ACC112 (cell line): Measurements from ENCODE around the gene ZNF184.
"Not testable (repeated sequence)": the region's sequence is repeated elsewhere in the genome, so short reads cannot be mapped to it uniquely, and the experiment has no call there.

ENCODE experiments used
- H2AFZ ChIP-seq: fragments of 200-600 bp; sonication (generic); one replicate; pipeline ENCODE4 v1.6.0; 2017; ENCODE audit warnings: antibody characterized with exemption, low read length; ENCODE audit not compliant: unreplicated experiment
- H3K27ac ChIP-seq: fragments of 200-600 bp; sonication (generic); 2 replicates; pipeline ENCODE4 v1.5.1; 2014; ENCODE audit warnings: low read depth, mild to moderate bottlenecking, antibody characterized with exemption, low read length, moderate library complexity
- H3K27me3 ChIP-seq: fragments of 200-600 bp; sonication (generic); 2 replicates; pipeline ENCODE4 v1.6.1; 2014; ENCODE audit warnings: mild to moderate bottlenecking, antibody characterized with exemption, low read length, moderate library complexity, mixed read lengths; ENCODE audit not compliant: insufficient read depth
- H3K36me3 ChIP-seq: fragments of 200-600 bp; sonication (generic); 2 replicates; pipeline ENCODE4 v1.6.1; 2016; ENCODE audit warnings: mild to moderate bottlenecking, antibody characterized with exemption, low read length, moderate library complexity, mixed read lengths; ENCODE audit not compliant: insufficient read depth
- H3K4me1 ChIP-seq: fragments of 200-600 bp; sonication (generic); one replicate; pipeline ENCODE4 v1.6.1; 2016; ENCODE audit warnings: low read length, mixed read lengths; ENCODE audit not compliant: insufficient read depth, unreplicated experiment, control insufficient read depth
- H3K4me3 ChIP-seq: fragments of 200-600 bp; sonication (generic); 2 replicates; pipeline ENCODE4 v1.5.1; 2014; ENCODE audit warnings: mild to moderate bottlenecking, low read depth, low read length
- H3K79me2 ChIP-seq: fragments of 200-600 bp; sonication (generic); one replicate; pipeline ENCODE4 v1.6.0; 2016; ENCODE audit warnings: low read length; ENCODE audit not compliant: control insufficient read depth, unreplicated experiment, insufficient read depth

The ZNF184 gene

GRCh38 chr6:27452496-27452897 is 20.4 kb downstream of the ZNF184 start:
- no peaks in the 10 kb centered on the region for H3K4me1 ChIP-seq
- H3K79me2 ChIP-seq, result no peaks in the 10 kb centered on the region
- no peak overlapping the region for H2AFZ ChIP-seq
- no peaks in the 10 kb centered on the region for H3K27me3 ChIP-seq
- H3K4me3 ChIP-seq, result no peak overlapping the region
- peaks cover 88% of the 10 kb centered on the region for H3K36me3 ChIP-seq
- no peak overlapping the region for H3K27ac ChIP-seq

- Histone ChIP-seq H3K79me2 (no peaks in the 10 kb centered on the region), H2AFZ (no peak overlapping the region), H3K27me3 (no peaks in the 10 kb centered on the region), H3K4me1 (no peaks in the 10 kb centered on the region), H3K27ac (no peak overlapping the region), H3K4me3 (no peak overlapping the region), H3K36me3 (peaks cover 82% of the 10 kb centered on the region)
Measured at GRCh38 chr6:27451660-27452390, 21.1 kb downstream of the ZNF184 start.

GRCh38 chr6:27448456-27448855 is 24.4 kb downstream of the ZNF184 start:
- Histone ChIP-seq H3K4me1 (no peaks in the 10 kb centered on the region), H2AFZ (no peak overlapping the region), H3K27me3 (no peaks in the 10 kb centered on the region), H3K4me3 (no peak overlapping the region), H3K27ac (no peak overlapping the region), H3K79me2 (no peaks in the 10 kb centered on the region), H3K36me3 (peaks cover 48% of the 10 kb centered on the region)

- no peak overlapping the region for H2AFZ ChIP-seq
- no peak overlapping the region for H3K27ac ChIP-seq
- no peaks in the 10 kb centered on the region for H3K27me3 ChIP-seq
- H3K79me2 ChIP-seq, result no peaks in the 10 kb centered on the region
- H3K36me3 ChIP-seq, result no peaks in the 10 kb centered on the region
- no peaks in the 10 kb centered on the region for H3K4me1 ChIP-seq
- no peak overlapping the region for H3K4me3 ChIP-seq
Measured at GRCh38 chr6:27442932-27443331, 30.0 kb downstream of the ZNF184 start.

- Histone ChIP-seq H3K4me1 (no peaks in the 10 kb centered on the region), H3K79me2 (no peaks in the 10 kb centered on the region), H3K4me3 (no peak overlapping the region), H3K36me3 (no peaks in the 10 kb centered on the region), H3K27me3 (peaks cover 3% of the 10 kb centered on the region; the same call in 1 of the 2 replicates), H3K27ac (no peak overlapping the region), H2AFZ (no peak overlapping the region)
Measured at GRCh38 chr6:27441001-27441400, 31.9 kb downstream of the ZNF184 start.

GRCh38 chr6:27439371-27439770 is 33.5 kb downstream of the ZNF184 start:
- Histone ChIP-seq H3K4me1 (no peaks in the 10 kb centered on the region), H3K27me3 (peaks cover 10% of the 10 kb centered on the region; the same call in 1 of the 2 replicates), H3K79me2 (no peaks in the 10 kb centered on the region)

GRCh38 chr6:27433714-27434113 is 39.2 kb downstream of the ZNF184 start:
- no peaks in the 10 kb centered on the region for H3K4me1 ChIP-seq
- no peak overlapping the region for H2AFZ ChIP-seq
- peaks cover 54% of the 10 kb centered on the region for H3K27me3 ChIP-seq
- no peaks in the 10 kb centered on the region for H3K36me3 ChIP-seq
- no peaks in the 10 kb centered on the region for H3K79me2 ChIP-seq
- no peak overlapping the region for H3K27ac ChIP-seq
- H3K4me3 ChIP-seq, result no peak overlapping the region

More at GRCh38 chr6:27439371-27439770, 33.5 kb downstream of the ZNF184 start:
- H3K36me3 ChIP-seq, result no peaks in the 10 kb centered on the region
- H3K4me3 ChIP-seq, result no peak overlapping the region
- no peak overlapping the region for H3K27ac ChIP-seq
- H2AFZ ChIP-seq, result no peak overlapping the region

- no peaks in the 10 kb centered on the region for H3K4me1 ChIP-seq
- no peaks in the 10 kb centered on the region for H3K36me3 ChIP-seq
- H3K27me3 ChIP-seq, result peaks cover 63% of the 10 kb centered on the region
- H2AFZ ChIP-seq, result no peak overlapping the region
- H3K4me3 ChIP-seq, result no peak overlapping the region
- no peak overlapping the region for H3K27ac ChIP-seq
- H3K79me2 ChIP-seq, result no peaks in the 10 kb centered on the region
Measured at GRCh38 chr6:27428966-27429365, 43.9 kb downstream of the ZNF184 start.

GRCh38 chr6:27428502-27428901 is 44.4 kb downstream of the ZNF184 start:
- Histone ChIP-seq H2AFZ (no peak overlapping the region), H3K79me2 (no peaks in the 10 kb centered on the region), H3K4me1 (no peaks in the 10 kb centered on the region), H3K4me3 (no peak overlapping the region), H3K27ac (no peak overlapping the region), H3K36me3 (no peaks in the 10 kb centered on the region), H3K27me3 (peaks cover 59% of the 10 kb centered on the region)

- H3K4me3 ChIP-seq, result no peak overlapping the region
- no peaks in the 10 kb centered on the region for H3K36me3 ChIP-seq
- no peak overlapping the region for H2AFZ ChIP-seq
- no peaks in the 10 kb centered on the region for H3K4me1 ChIP-seq
- peaks cover 64% of the 10 kb centered on the region for H3K27me3 ChIP-seq
- no peaks in the 10 kb centered on the region for H3K79me2 ChIP-seq
- H3K27ac ChIP-seq, result no peak overlapping the region
Measured at GRCh38 chr6:27426045-27426620, 46.8 kb downstream of the ZNF184 start.

- H3K79me2 ChIP-seq, H3K27ac ChIP-seq, H3K4me1 ChIP-seq, H3K4me3 ChIP-seq, H2AFZ ChIP-seq, H3K36me3 ChIP-seq: not testable (repeated sequence)
- peaks cover 70% of the 10 kb centered on the region for H3K27me3 ChIP-seq
Measured at GRCh38 chr6:27424851-27425250, 48.1 kb downstream of the ZNF184 start.
